H1 (cell line): ENCODE measurements around the gene DLK2. TPM values are rescaled to one million over a fixed set of nuclear protein-coding genes. Genes with fewer than 3 reads are reported as not detected.

Experiments used
- BCL11A ChIP-seq, 2 experiments: IDR thresholded peaks; one replicate each; pipeline ENCODE4 v1.6.1; 2011; ENCODE audit warnings: low read depth in 2 of 2, low read length in 2 of 2, mild to moderate bottlenecking in 2 of 2
- EZH2 ChIP-seq: fragments of 200-600 bp; sonication (generic); IDR thresholded peaks from 2 replicates; pipeline ENCODE4 v1.7.1; 2012; ENCODE audit warnings: low read depth, mild to moderate bottlenecking, moderate library complexity, low read length, inconsistent platforms; ENCODE audit not compliant: severe bottlenecking
- FOSL1 ChIP-seq: IDR thresholded peaks from 2 replicates; pipeline ENCODE4 v1.6.1; 2011; ENCODE audit warnings: mild to moderate bottlenecking, low read depth, low read length, moderate library complexity; ENCODE audit not compliant: insufficient read depth
- HDAC2 ChIP-seq, 2 experiments: fragments of 300-600 bp in 1 of 2; sonication (generic) in 1 of 2; IDR thresholded peaks; 2 replicates each; pipeline ENCODE4 v1.6.1; 2011 to 2012; ENCODE audit warnings: low read depth in 2 of 2, low read length in 2 of 2, mild to moderate bottlenecking in 2 of 2, moderate library complexity in 2 of 2, borderline replicate concordance in 1 of 2, inconsistent platforms in 1 of 2
- MAFK ChIP-seq: IDR thresholded peaks from 2 replicates; pipeline ENCODE4 v1.6.1; 2012; ENCODE audit warnings: low read depth, mild to moderate bottlenecking, improper control_type of control experiment, low read length
- RFX5 ChIP-seq: IDR thresholded peaks from 2 replicates; pipeline ENCODE4 v1.6.1; 2011; ENCODE audit warnings: low read depth, low read length, improper control_type of control experiment, borderline replicate concordance
- TAF1 ChIP-seq: IDR thresholded peaks from 2 replicates; pipeline ENCODE4 v1.6.1; 2011; ENCODE audit warnings: mild to moderate bottlenecking, low read depth, low read length
- TAF7 ChIP-seq: optimal IDR thresholded peaks from 2 replicates; pipeline ENCODE3; 2011; ENCODE audit warnings: low read depth, mild to moderate bottlenecking, inconsistent platforms, low read length, moderate library complexity, borderline replicate concordance
- polyA plus RNA-seq, 7 experiments: library from polyadenylated mRNA; depleted of rRNA in 3 of 7; stranded (reverse) in 5 of 7; unstranded in 2 of 7; fragments of >200 nt in 5 of 7; fragments of 200-250 nt in 2 of 7; gene quantifications; 1 replicate in 5 of 7; 2 replicates in 1 of 7; 4 replicates in 1 of 7; pipeline versions ENCODE4 v1.2.1 to v1.2.3, GENCODE V29; 2011 to 2013; ENCODE audit warnings: missing spikeins in 2 of 7, mixed read lengths in 2 of 7
- total RNA-seq: library from RNA; stranded (reverse); fragmentation: NEBNext Ultra II Directional; extraction: Animal tissue kit (Norgen Biotek cat#: 25700); gene quantifications from 2 replicates; pipeline ENCODE4 v1.2.1, GENCODE V29; 2021
- TF ChIP-seq, protein P1 (sequence below): fragments of 300-600 bp; sonication (generic); IDR thresholded peaks from 2 replicates; pipeline ENCODE4 v1.7.1; 2012; ENCODE audit warnings: low read length, moderate library complexity, mild to moderate bottlenecking, inconsistent platforms; ENCODE audit not compliant: insufficient replicate concordance

The DLK2 gene
- total and polyA plus RNA-seq, 2 of the 8 experiments (the other 6 are each of a cell fraction or from before 2014, with no cell fraction given): 0.37 to 0.80 TPM

DNA sequence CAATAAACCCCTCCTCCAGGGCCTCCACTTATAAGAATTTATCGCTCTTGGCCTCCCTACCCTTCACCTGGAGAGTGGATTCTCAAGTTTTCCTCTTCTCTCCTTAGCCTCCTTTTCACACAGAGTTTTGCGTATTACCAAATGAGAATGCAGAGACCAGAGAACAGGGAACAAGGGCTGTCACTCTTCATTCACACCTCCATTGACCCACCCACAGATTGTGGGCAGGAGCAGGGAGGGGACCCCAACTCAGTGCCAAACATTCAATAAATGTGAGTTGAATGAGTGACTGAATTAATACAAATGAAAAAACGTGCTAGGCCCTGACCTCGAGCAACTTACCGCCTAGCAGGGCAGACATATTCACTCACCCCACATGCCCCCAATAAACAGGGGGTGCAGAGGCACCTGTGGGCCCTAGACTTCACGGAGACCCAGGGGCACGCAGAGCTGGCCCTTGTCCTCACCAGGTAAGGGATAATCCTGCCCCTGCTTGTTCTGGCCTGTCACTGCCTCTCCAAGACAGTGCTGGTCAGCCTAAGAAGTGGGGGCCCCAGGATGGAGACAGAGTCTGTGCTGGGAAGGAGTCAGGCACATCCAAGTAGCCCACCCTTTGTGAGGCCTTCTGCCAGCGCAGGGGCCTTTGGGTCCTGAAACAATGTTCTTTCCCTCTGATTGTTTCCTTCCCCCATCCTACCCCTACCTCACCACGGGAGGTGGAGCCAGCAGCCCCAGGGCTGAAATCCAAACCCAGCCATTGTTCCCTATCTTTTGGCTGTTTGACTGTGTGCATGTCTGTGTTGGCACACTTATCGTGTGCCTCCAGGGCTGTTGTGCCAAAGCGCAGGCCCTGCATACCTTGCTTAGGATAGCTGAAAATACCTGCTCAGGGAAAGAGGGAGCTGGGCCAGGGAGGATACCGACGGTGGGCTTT lies 13.7 kb upstream of the DLK2 start (continued):
- TF ChIP-seq, protein P1, sequence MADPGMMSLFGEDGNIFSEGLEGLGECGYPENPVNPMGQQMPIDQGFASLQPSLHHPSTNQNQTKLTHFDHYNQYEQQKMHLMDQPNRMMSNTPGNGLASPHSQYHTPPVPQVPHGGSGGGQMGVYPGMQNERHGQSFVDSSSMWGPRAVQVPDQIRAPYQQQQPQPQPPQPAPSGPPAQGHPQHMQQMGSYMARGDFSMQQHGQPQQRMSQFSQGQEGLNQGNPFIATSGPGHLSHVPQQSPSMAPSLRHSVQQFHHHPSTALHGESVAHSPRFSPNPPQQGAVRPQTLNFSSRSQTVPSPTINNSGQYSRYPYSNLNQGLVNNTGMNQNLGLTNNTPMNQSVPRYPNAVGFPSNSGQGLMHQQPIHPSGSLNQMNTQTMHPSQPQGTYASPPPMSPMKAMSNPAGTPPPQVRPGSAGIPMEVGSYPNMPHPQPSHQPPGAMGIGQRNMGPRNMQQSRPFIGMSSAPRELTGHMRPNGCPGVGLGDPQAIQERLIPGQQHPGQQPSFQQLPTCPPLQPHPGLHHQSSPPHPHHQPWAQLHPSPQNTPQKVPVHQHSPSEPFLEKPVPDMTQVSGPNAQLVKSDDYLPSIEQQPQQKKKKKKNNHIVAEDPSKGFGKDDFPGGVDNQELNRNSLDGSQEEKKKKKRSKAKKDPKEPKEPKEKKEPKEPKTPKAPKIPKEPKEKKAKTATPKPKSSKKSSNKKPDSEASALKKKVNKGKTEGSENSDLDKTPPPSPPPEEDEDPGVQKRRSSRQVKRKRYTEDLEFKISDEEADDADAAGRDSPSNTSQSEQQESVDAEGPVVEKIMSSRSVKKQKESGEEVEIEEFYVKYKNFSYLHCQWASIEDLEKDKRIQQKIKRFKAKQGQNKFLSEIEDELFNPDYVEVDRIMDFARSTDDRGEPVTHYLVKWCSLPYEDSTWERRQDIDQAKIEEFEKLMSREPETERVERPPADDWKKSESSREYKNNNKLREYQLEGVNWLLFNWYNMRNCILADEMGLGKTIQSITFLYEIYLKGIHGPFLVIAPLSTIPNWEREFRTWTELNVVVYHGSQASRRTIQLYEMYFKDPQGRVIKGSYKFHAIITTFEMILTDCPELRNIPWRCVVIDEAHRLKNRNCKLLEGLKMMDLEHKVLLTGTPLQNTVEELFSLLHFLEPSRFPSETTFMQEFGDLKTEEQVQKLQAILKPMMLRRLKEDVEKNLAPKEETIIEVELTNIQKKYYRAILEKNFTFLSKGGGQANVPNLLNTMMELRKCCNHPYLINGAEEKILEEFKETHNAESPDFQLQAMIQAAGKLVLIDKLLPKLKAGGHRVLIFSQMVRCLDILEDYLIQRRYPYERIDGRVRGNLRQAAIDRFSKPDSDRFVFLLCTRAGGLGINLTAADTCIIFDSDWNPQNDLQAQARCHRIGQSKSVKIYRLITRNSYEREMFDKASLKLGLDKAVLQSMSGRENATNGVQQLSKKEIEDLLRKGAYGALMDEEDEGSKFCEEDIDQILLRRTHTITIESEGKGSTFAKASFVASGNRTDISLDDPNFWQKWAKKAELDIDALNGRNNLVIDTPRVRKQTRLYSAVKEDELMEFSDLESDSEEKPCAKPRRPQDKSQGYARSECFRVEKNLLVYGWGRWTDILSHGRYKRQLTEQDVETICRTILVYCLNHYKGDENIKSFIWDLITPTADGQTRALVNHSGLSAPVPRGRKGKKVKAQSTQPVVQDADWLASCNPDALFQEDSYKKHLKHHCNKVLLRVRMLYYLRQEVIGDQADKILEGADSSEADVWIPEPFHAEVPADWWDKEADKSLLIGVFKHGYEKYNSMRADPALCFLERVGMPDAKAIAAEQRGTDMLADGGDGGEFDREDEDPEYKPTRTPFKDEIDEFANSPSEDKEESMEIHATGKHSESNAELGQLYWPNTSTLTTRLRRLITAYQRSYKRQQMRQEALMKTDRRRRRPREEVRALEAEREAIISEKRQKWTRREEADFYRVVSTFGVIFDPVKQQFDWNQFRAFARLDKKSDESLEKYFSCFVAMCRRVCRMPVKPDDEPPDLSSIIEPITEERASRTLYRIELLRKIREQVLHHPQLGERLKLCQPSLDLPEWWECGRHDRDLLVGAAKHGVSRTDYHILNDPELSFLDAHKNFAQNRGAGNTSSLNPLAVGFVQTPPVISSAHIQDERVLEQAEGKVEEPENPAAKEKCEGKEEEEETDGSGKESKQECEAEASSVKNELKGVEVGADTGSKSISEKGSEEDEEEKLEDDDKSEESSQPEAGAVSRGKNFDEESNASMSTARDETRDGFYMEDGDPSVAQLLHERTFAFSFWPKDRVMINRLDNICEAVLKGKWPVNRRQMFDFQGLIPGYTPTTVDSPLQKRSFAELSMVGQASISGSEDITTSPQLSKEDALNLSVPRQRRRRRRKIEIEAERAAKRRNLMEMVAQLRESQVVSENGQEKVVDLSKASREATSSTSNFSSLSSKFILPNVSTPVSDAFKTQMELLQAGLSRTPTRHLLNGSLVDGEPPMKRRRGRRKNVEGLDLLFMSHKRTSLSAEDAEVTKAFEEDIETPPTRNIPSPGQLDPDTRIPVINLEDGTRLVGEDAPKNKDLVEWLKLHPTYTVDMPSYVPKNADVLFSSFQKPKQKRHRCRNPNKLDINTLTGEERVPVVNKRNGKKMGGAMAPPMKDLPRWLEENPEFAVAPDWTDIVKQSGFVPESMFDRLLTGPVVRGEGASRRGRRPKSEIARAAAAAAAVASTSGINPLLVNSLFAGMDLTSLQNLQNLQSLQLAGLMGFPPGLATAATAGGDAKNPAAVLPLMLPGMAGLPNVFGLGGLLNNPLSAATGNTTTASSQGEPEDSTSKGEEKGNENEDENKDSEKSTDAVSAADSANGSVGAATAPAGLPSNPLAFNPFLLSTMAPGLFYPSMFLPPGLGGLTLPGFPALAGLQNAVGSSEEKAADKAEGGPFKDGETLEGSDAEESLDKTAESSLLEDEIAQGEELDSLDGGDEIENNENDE: no peak
- no peak for TF ChIP-seq TAF1
- TF ChIP-seq EZH2: no peak
- no peak for TF ChIP-seq TAF7
- no peak for TF ChIP-seq MAFK
- no peak for TF ChIP-seq HDAC2 (IDR thresholded peaks at IDR 0.05; ENCODE audit: borderline replicate concordance in 1 of 2, low read depth in 2 of 2, low read length in 2 of 2)
- TF ChIP-seq RFX5: no peak
- TF ChIP-seq BCL11A (IDR thresholded peaks at IDR 0.05; ENCODE audit: low read depth in 2 of 2, low read length in 2 of 2): no peak
- no peak for TF ChIP-seq FOSL1
